K562 (cell line): ENCODE data around the gene KDM4C. TPM values are rescaled to one million over a fixed set of nuclear protein-coding genes. Genes with fewer than 3 reads are reported as not detected.

Source experiments
- ATAC-seq: fragments of 200-7000 bp; cut with Tn5 transposase; 3 replicates; pipeline ENCODE4 v1.9.1; 2020; ENCODE audit warnings: moderate library complexity
- BruUV-seq: library from RNA; stranded (reverse); fragments of 400-500 nt; replicated peaks from 2 replicates; lab custom pipeline; 2021; lab: Mats Ljungman, UMichigan
- CTCF ChIA-PET: fragments of 300-600 bp; formaldehyde crosslinking; extraction: SDS; loops from one replicate; lab custom pipeline; 2021; ENCODE audit warnings: low intra/inter-chr PET ratio; lab: Yijun Ruan, JAX
- POLR2A ChIA-PET: fragments of 300-600, 350-650 bp; sonication (Branson Sonifier 250); formaldehyde crosslinking; extraction: SDS; loops from one replicate; lab custom pipeline; 2021; ENCODE audit warnings: antibody characterized with exemption, inconsistent platforms; lab: Yijun Ruan, JAX
- DNase-seq, 4 experiments: peaks; one replicate each; pipeline versions ENCODE4 v3.0.0 to v3.0.0-alpha.2; 2011 to 2018; ENCODE audit warnings: low spot score in 3 of 4, mixed read lengths in 3 of 4; ENCODE audit errors: extremely low read depth in 1 of 4
- FAIRE-seq: peaks from 2 replicates; lab custom pipeline; 2011; peaks lifted over from hg19 to GRCh38; lab: Jason Lieb, UNC
- H2AFZ ChIP-seq: 2 replicates; pipeline ENCODE4 v1.6.0; 2011; ENCODE audit warnings: low read depth, low read length, control low read depth, inconsistent platforms
- H3K27ac ChIP-seq: fragments of 200-600 bp; 3 replicates; pipeline ENCODE4 v1.8.0; 2011; ENCODE audit warnings: low read depth, mild to moderate bottlenecking, control low read depth, inconsistent platforms, low read length, moderate library complexity, mixed read lengths; ENCODE audit errors: extremely low read depth
- H3K27me3 ChIP-seq, 2 experiments: fragments of 300-600 bp in 1 of 2; 2 replicates in 1 of 2; 3 replicates in 1 of 2; pipeline versions ENCODE4 v1.6.0 to v1.8.0; 2011; ENCODE audit warnings: inconsistent platforms in 2 of 2, low read length in 2 of 2, mild to moderate bottlenecking in 1 of 2, mixed read lengths in 1 of 2, moderate library complexity in 1 of 2; ENCODE audit not compliant: control insufficient read depth in 2 of 2, insufficient read depth in 2 of 2
- H3K36me3 ChIP-seq: fragments of 300-600 bp; 3 replicates; pipeline ENCODE4 v1.8.0; 2011; ENCODE audit warnings: mild to moderate bottlenecking, low read length, inconsistent platforms; ENCODE audit not compliant: control insufficient read depth, insufficient read depth
- H3K4me1 ChIP-seq, 2 experiments: fragments of 200-600 bp in 1 of 2; replicated peaks in 1 of 2; 2 replicates in 1 of 2; 3 replicates in 1 of 2; pipeline versions ENCODE4 v1.5.1 to v1.8.0; 2011; ENCODE audit warnings: inconsistent platforms in 2 of 2, low read length in 2 of 2, mild to moderate bottlenecking in 1 of 2, mixed read lengths in 1 of 2, moderate library complexity in 1 of 2; ENCODE audit not compliant: control insufficient read depth in 2 of 2, insufficient read depth in 2 of 2
- H3K4me2 ChIP-seq: 2 replicates; pipeline ENCODE4 v1.6.1; 2011; ENCODE audit warnings: low read length, control low read depth, inconsistent platforms, mixed read lengths; ENCODE audit not compliant: insufficient read depth
- H3K4me3 ChIP-seq: fragments of 200-600 bp; sonication (generic), shearing (Covaris generic); 2 replicates; pipeline ENCODE4 v1.5.1; 2016; ENCODE audit warnings: control low read depth, inconsistent platforms
- H3K79me2 ChIP-seq: fragments of 200-600 bp; 3 replicates; pipeline ENCODE4 v1.8.0; 2011; ENCODE audit warnings: low read length, inconsistent platforms; ENCODE audit not compliant: control insufficient read depth, insufficient read depth
- H3K9ac ChIP-seq, 2 experiments: 2 replicates each; pipeline versions ENCODE4 v1.6.0 to v1.6.1; 2011; ENCODE audit warnings: low read depth in 2 of 2, low read length in 2 of 2, control low read depth in 1 of 2, inconsistent platforms in 1 of 2, mild to moderate bottlenecking in 1 of 2, mixed read lengths in 1 of 2; ENCODE audit not compliant: insufficient read depth in 1 of 2
- H3K9me1 ChIP-seq: one replicate; pipeline ENCODE4 v1.6.0; 2011; ENCODE audit warnings: inconsistent platforms, mild to moderate bottlenecking, low read length, moderate library complexity; ENCODE audit not compliant: control insufficient read depth, insufficient read depth
- H3K9me3 ChIP-seq: replicated peaks from 2 replicates; pipeline ENCODE4 v1.5.1; 2011; ENCODE audit warnings: low read depth, low read length, inconsistent platforms; ENCODE audit not compliant: control insufficient read depth, insufficient read depth
- H4K20me1 ChIP-seq: replicated peaks from 2 replicates; pipeline ENCODE4 v1.6.1; 2011; ENCODE audit warnings: low read length, inconsistent platforms, mixed read lengths; ENCODE audit not compliant: control insufficient read depth, insufficient read depth
- DACH1 ChIP-seq: fragments of 450-650 bp; IDR thresholded peaks from 2 replicates; pipeline ENCODE4 v1.6.1; 2018; ENCODE audit not compliant: partially characterized antibody
- GTF2B ChIP-seq: IDR thresholded peaks from 2 replicates; pipeline ENCODE4 v1.6.1; 2011; ENCODE audit not compliant: insufficient read length; ENCODE audit errors: extremely low read depth
- HNRNPL ChIP-seq: fragments of 200-400 bp; formaldehyde crosslinking; IDR thresholded peaks from 2 replicates; pipeline ENCODE4 v1.6.1; 2017; ENCODE audit warnings: low read depth, mild to moderate bottlenecking, low read length
- KAT8 ChIP-seq: fragments of 450-650 bp; IDR thresholded peaks from 2 replicates; pipeline ENCODE4 v1.6.1; 2016; ENCODE audit warnings: low read depth, mild to moderate bottlenecking
- KHSRP ChIP-seq: fragments of 450-650 bp; IDR thresholded peaks from 2 replicates; pipeline ENCODE4 v1.6.1; 2017
- KLF6 ChIP-seq: fragments of 250-450 bp; sonication (Bioruptor Pico); IDR thresholded peaks from 2 replicates; pipeline ENCODE4 v1.4.0; 2020; ENCODE audit warnings: mild to moderate bottlenecking, moderate library complexity, borderline replicate concordance
- MAX ChIP-seq: sonication (generic); formaldehyde crosslinking; IDR thresholded peaks from 2 replicates; pipeline ENCODE4 v1.9.0; 2022; ENCODE audit warnings: mild to moderate bottlenecking, missing genetic modification reagents
- NCOA6 ChIP-seq: fragments of 450-650 bp; IDR thresholded peaks from 2 replicates; pipeline ENCODE4 v1.6.1; 2017; ENCODE audit warnings: mild to moderate bottlenecking
- POU5F1 ChIP-seq: fragments of 150-350 bp; IDR thresholded peaks from 2 replicates; pipeline ENCODE4 v1.6.1; 2014; ENCODE audit warnings: borderline replicate concordance, low read length, low read depth, mild to moderate bottlenecking; ENCODE audit not compliant: partially characterized antibody
- SIX5 ChIP-seq, 2 experiments: IDR thresholded peaks; 2 replicates each; pipeline ENCODE4 v1.6.1; 2011; ENCODE audit warnings: low read length in 2 of 2, borderline replicate concordance in 1 of 2, low read depth in 1 of 2, mild to moderate bottlenecking in 1 of 2, moderate library complexity in 1 of 2; ENCODE audit not compliant: insufficient read depth in 1 of 2
- SMAD3 ChIP-seq: fragments of 450-650 bp; formaldehyde crosslinking; conservative IDR thresholded peaks from 2 replicates; pipeline ENCODE4 v1.4.0; 2020; ENCODE audit warnings: mild to moderate bottlenecking
- VEZF1 ChIP-seq: fragments of 200-800 bp; sonication (Bioruptor generic); IDR thresholded peaks from 2 replicates; pipeline ENCODE4 v1.6.1; 2017; ENCODE audit warnings: missing genetic modification characterization, missing compliant biosample characterization
- XRCC5 ChIP-seq: fragments of 200-400 bp; formaldehyde crosslinking; IDR thresholded peaks from 2 replicates; pipeline ENCODE4 v1.6.1; 2017; ENCODE audit warnings: low read depth, mild to moderate bottlenecking, low read length
- ZNF217 ChIP-seq: sonication (generic); formaldehyde crosslinking; IDR thresholded peaks from 2 replicates; pipeline ENCODE4 v1.8.0; 2022; ENCODE audit warnings: mild to moderate bottlenecking, missing genetic modification reagents
- ZNF507 ChIP-seq: conservative IDR thresholded peaks from 2 replicates; pipeline ENCODE4 v1.6.1; 2017; ENCODE audit warnings: missing genetic modification characterization, missing compliant biosample characterization
- ZNF707 ChIP-seq: fragments of 250-450 bp; sonication (Bioruptor Pico); conservative IDR thresholded peaks from 2 replicates; pipeline ENCODE4 v1.8.0; 2022; ENCODE audit warnings: inconsistent platforms, mild to moderate bottlenecking, moderate library complexity
- WGBS: fragments of 100-300 bp; shearing (Covaris generic); methylation state at CpG from one replicate; pipeline ENCODE4 v1.1.6; 2016; ENCODE audit warnings: low coverage, mixed read lengths; ENCODE audit not compliant: insufficient coverage; ENCODE audit errors: missing lambda C conversion rate; 5-methylcytosine and 5-hydroxymethylcytosine counted together
- in situ Hi-C: fragments of 300-500 bp; cut with MboI; formaldehyde crosslinking; loops from 4 replicates; pipeline ENCODE4 v1.15.0; 2018; ENCODE audit warnings: inconsistent platforms, mixed read lengths
- intact Hi-C: fragments of 100-400 bp; cut with micrococcal nuclease; formaldehyde crosslinking; loops from 2 replicates; pipeline ENCODE4 v1.14.2; 2022
- polyA plus RNA-seq, 8 experiments: library from polyadenylated mRNA; depleted of rRNA in 4 of 8; stranded (reverse) in 5 of 8; unstranded in 3 of 8; fragments of >200 nt; fragmentation: Nextera tagmentation in 2 of 8; fragmentation: Illumina TruSeq in 1 of 8; extraction: Ambion mirVana in 2 of 8; extraction: Trizol in 1 of 8; gene quantifications; 2 replicates each; pipeline versions ENCODE4 v1.2.1 to v1.2.3, GENCODE V29; 2011 to 2014; ENCODE audit warnings: inconsistent platforms in 1 of 8, missing spikeins in 1 of 8
- total RNA-seq, 7 experiments: library from RNA; depleted of rRNA in 6 of 7; stranded (reverse); fragments of >200 nt in 6 of 7; fragmentation: Illumina TruSeq in 2 of 7; extraction: Trizol in 2 of 7; gene quantifications; 2 replicates each; pipeline versions ENCODE4 v1.2.1 to v1.2.3, GENCODE V29; 2011 to 2021; ENCODE audit warnings: low replicate concordance in 1 of 7

Gene KDM4C
- total and polyA plus RNA-seq, 9 of the 15 experiments (the other 6 are each of a cell fraction or from before 2014, with no cell fraction given) = 5.4 to 17.0 (median 12.6) TPM

GRCh38 chr9:6905850-6906375 lies 148.1 kb downstream of the KDM4C start:
- no peaks in the 10 kb centered on the region; the same call in 2 of the 3 replicates for H3K36me3 ChIP-seq
- H3K9me3 ChIP-seq = no peaks in the 10 kb centered on the region
- intact Hi-C loops = loop anchor here (5.0 to 10.0 kb wide), 2 partner anchors 79 to 359 kb away; no protein-coding TSS in a partner anchor
- TF ChIP-seq SIX5 (IDR thresholded peaks at IDR 0.05; ENCODE audit: borderline replicate concordance in 1 of 2, insufficient read depth in 1 of 2, low read depth in 1 of 2, low read length in 2 of 2) (no peak), KLF6 (CRISPR knock-in tag) (no peak), NCOA6 (no peak), KHSRP (no peak), KAT8 (no peak), GTF2B (no peak), MAX (CRISPR knock-in tag) (no peak), ZNF707 (CRISPR knock-in tag) (no peak), SMAD3 (CRISPR knock-in tag) (no peak), DACH1 (no peak), XRCC5 (no peak), ZNF217 (CRISPR knock-in tag) (no peak), HNRNPL (no peak), VEZF1 (no peak), ZNF507 (tag) (no peak), POU5F1 (no peak)
- TF ChIP-seq, all 486 proteins: peak for 0
- 58% methylated on average over 5 of the region's 6 CpGs for WGBS
- in situ Hi-C loops = loop anchor here (25.0 kb wide), 1 partner anchor 281 kb away; no protein-coding TSS in a partner anchor
- Histone ChIP-seq H3K4me1 (peaks cover 0 to 3% of the 10 kb centered on the region in 2 experiments; a peak in 3 of 5 replicates), H4K20me1 (no peaks in the 10 kb centered on the region), H3K9me1 (no peaks in the 10 kb centered on the region), H3K27ac (no peak overlapping the region), H3K9ac (no peak overlapping the region), H3K27me3 (no peaks in the 10 kb centered on the region), H3K4me3 (no peak overlapping the region), H3K79me2 (no peaks in the 10 kb centered on the region; the same call in 2 of the 3 replicates), H3K4me2 (no peak overlapping the region), H2AFZ (no peak overlapping the region)
- no TSS peak for BruUV-seq
- no peak for FAIRE-seq
- POLR2A ChIA-PET = no interaction called here
- ATAC-seq = no peak
- CTCF ChIA-PET = no interaction called here
- no peak for DNase-seq
